GM19372 (cell line): ENCODE results near the gene C16orf92.
A peak's percentile ranks its signal among the peaks of the same experiment; 100 is the strongest.

Source experiments
- ATAC-seq: cut with Tn5 transposase; IDR thresholded peaks from one replicate; pipeline ENCODE4 v1.9.1; 2021; ENCODE audit warnings: mild to moderate bottlenecking, low read depth, moderate library complexity; ENCODE audit not compliant: unreplicated experiment

C16orf92 gene

DNA sequence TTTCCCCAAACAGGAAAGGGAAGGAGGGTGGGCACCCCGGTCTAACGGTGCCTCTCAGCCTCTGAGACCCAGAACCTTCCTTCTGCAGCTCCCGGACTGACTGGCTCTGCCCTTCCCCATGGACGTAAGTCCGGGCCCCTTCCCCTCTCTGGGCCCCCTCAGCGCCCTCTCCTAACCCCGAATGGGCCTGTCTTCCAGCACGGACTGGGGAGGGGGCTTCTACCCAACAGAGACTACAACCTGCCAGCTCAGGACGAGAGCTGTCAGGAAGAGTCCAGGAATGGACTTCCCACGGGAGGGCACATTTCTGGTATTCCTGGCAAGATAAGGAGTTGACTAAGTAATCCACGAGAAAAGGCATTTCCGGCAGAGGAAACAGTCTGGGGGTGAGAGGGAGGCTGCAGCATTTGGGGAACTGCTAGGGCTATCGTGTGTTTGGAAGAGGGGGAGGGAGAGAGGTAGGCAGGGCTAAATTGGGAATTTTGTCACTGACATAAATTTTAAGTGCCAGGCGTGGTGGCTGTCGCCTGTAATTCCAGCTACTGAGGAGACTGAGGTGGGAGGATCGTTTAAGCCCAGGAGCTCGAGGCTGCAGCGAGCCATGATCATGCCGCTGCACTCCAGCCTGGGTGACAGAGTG is 30.5 kb downstream of the C16orf92 start:
- no peak for ATAC-seq

DNA sequence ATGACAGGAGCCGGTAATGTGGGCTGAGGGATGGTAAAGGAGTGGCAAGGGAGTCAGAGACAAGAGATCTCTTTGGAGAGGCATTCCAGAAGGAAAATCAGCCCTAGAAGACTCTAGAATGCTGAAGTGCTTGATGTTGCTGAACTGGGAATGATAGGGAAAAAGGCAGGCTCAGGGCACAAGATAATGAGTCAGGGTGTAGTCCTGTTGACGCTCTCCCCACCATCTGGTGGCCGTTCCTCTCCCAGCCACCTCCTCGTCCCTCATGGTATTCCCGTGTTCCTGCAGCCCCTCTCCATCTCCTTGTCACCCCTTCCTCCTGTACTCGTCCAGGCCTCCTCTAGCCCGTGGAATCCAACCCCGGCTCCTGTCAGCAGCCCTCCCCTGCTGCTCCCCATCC is 31.5 kb downstream of the C16orf92 start:
- no peak for ATAC-seq

DNA sequence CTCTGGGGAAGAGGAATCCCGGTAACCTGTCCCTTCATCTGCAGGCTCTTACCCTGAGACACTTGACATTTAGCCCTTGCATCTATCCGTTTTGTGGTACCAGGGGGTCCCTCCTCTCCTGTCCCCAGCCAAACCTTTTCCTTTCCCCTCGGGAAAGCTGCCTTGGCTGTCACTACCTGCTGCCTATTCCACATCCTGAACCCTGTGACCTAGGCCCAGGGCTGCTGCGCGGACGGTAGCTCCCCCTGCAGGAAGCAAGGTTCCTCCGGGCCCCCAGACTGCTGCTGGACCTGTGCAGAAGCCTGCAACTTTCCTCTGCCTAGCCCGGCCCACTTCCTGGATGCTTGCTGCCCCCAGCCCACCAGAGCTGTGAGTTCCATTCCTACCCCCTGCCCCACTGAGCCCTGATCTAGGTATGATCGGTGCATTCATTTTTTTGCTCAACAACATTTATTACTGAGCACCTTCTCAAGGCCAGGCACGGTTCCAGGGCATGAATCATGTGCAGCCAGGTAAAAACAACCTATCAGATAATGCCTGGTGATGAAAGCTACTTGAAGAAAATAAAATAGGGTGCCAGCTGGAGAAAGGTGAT is 32.1 kb downstream of the C16orf92 start:
- ATAC-seq = no peak

DNA sequence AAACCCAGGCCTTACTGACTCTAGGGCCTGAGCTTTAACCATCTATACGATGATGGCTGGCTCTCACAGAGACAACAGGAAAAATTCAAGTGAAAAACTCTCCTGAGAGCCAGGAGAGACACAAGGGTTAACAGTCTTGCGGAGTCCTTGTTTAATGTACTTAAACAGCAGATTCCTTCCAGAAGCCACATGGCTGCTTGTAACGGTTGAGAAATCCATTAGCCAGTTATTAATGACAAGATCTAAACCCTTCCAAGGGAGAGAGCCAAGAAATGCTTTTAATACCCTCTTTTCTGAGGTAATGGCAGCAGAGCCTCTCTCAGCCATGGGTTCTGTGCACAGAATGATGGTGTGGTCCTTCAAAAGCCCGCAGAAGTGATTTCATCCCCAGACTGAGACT is 37.3 kb downstream of the C16orf92 start:
- ATAC-seq = no peak

GRCh38 chr16:30060836-30061554 is 38.0 kb downstream of the C16orf92 start:
- ATAC-seq = no peak

- no peak for ATAC-seq
These were observed 40.4 kb downstream of the C16orf92 start for GRCh38 chr16:30063278-30063892.

GRCh38 chr16:30063893-30064728 is 41.1 kb downstream of the C16orf92 start:
- ATAC-seq = no peak

GRCh38 chr16:30064729-30065101 is 41.7 kb downstream of the C16orf92 start:
- ATAC-seq = no peak

- peak; percentile 83 for ATAC-seq
These were observed 42.3 kb downstream of the C16orf92 start, which contains the start of gene ALDOA for GRCh38 chr16:30065102-30065942. TSS of gene ALDOA (plus strand) at chr16:30065760. CDS start at chr16:30066898, 1,138 bp downstream.

- ATAC-seq = no peak
These were observed 43.2 kb downstream of the C16orf92 start for GRCh38 chr16:30065943-30066760.

DNA sequence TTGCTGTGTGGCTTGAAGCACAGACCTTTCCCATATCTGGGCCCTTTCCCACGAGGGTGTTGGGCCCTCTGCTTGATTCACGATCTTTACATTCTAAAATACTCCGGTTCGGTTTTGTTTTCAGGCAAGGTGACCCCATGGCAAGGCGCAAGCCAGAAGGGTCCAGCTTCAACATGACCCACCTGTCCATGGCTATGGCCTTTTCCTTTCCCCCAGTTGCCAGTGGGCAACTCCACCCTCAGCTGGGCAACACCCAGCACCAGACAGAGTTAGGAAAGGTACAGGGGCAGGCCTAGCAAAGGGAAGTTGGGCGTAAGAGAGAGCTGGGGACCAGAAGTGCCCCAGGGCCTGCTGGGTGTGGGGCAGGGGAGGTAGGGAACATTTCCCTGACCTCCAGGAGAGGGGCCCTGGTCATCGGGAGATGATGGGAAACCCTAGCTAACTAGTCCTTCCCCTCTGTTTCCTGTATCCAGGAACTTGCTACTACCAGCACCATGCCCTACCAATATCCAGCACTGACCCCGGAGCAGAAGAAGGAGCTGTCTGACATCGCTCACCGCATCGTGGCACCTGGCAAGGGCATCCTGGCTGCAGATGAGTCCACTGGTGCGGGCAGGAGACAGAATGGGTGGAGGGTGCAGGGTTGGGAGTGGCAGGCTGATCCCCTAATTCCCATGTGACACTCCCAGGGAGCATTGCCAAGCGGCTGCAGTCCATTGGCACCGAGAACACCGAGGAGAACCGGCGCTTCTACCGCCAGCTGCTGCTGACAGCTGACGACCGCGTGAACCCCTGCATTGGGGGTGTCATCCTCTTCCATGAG is 44.0 kb downstream of the C16orf92 start:
- ATAC-seq = no peak

DNA sequence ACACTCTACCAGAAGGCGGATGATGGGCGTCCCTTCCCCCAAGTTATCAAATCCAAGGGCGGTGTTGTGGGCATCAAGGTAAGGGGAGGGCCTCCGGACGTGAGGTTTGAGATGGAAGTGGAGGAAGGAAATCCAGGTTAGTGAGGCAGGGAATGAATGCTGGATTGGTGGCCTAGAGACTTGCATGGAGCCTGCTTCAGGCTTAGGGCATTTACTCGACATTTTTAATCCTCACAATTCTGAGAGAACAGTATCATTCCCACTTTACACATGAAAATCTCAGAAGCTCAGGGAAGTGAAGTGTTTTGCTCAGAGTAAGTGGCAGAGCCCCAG is 44.6 kb downstream of the C16orf92 start:
- ATAC-seq = no peak

DNA sequence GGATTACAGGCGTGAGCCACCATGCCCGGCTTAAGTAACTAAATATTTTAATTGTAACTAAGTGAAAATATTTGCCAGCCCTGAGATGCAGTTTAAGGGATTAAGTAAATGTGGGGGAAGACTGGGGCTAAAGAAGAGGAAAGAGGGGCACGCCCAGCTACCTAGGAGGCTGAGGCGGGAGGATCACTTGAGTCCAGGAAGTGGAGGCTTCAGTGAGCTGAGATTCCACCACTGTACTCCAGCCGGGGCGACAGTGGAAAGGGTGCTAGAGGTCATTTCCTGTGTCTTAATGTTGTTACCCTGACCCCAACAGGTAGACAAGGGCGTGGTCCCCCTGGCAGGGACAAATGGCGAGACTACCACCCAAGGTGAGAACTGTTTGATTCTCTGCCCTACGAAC is 45.3 kb downstream of the C16orf92 start:
- no peak for ATAC-seq

GRCh38 chr16:30068750-30069610 is 46.0 kb downstream of the C16orf92 start:
- no peak for ATAC-seq

DNA sequence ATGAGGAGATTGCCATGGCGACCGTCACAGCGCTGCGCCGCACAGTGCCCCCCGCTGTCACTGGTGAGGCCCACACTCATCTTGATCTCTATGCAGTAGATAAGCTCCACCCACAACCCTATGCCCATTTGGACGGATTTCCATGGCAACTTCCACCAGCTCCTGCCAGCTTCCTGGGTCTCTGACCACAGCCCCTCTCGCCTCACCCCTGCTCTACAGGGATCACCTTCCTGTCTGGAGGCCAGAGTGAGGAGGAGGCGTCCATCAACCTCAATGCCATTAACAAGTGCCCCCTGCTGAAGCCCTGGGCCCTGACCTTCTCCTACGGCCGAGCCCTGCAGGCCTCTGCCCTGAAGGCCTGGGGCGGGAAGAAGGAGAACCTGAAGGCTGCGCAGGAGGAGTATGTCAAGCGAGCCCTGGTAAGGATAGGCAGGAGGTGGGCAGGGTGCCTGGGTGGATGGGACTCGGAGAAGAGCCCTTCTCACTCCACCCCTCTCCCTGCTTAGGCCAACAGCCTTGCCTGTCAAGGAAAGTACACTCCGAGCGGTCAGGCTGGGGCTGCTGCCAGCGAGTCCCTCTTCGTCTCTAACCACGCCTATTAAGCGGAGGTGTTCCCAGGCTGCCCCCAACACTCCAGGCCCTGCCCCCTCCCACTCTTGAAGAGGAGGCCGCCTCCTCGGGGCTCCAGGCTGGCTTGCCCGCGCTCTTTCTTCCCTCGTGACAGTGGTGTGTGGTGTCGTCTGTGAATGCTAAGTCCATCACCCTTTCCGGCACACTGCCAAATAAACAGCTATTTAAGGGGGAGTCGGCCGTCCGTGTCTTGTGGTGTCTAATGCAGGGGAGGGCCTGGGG is 46.8 kb downstream of the C16orf92 start:
- no peak for ATAC-seq

DNA sequence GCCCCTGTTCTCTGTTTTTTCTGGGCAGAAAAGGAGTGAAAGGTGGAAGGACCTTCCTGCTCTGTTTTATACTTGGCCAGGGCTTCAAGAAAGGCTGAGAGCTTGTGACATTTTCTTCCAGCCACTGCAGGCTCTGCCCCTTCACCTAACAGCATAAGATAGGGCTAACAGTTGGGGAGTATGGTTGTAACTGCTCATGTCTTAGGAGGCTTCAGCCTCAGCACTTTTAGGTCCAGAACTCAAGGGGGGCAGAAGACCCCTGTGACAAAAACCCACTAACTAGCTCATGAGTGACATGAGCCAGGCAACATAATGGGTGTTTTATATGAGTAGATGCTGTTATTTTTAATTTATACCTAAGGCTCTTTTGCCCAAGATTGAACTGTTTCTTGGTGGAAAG is 47.5 kb downstream of the C16orf92 start:
- ATAC-seq = no peak
